Liver (tissue), 3 donors: ENCODE results near the gene CDC42EP2.

Source experiments
- ATF3 ChIP-seq: IDR thresholded peaks from 2 replicates; pipeline ENCODE4 v1.6.1; 2016; ENCODE audit warnings: antibody characterized with exemption
- CTCF ChIP-seq: fragments of 150-350 bp; IDR thresholded peaks from 2 replicates; pipeline ENCODE4 v1.5.1; 2017; ENCODE audit warnings: improper control_type of control experiment, low read depth, low read length; ENCODE audit not compliant: missing input control
- FOXA1 ChIP-seq: IDR thresholded peaks from 2 replicates; pipeline ENCODE4 v1.6.1; 2016; ENCODE audit warnings: antibody characterized with exemption
- HNF4A ChIP-seq, 2 donors: conservative IDR thresholded peaks; 2 replicates each; pipeline ENCODE4 v1.6.1; 2016; ENCODE audit warnings: antibody characterized with exemption in 2 of 2, mild to moderate bottlenecking in 2 of 2
- HNF4G ChIP-seq: IDR thresholded peaks from 2 replicates; pipeline ENCODE4 v1.6.1; 2016; ENCODE audit warnings: antibody characterized with exemption
- JUND ChIP-seq, 2 donors: IDR thresholded peaks; 2 replicates each; pipeline ENCODE4 v1.6.1; 2016; ENCODE audit warnings: antibody characterized with exemption in 2 of 2
- MAX ChIP-seq: IDR thresholded peaks from 2 replicates; pipeline ENCODE4 v1.6.1; 2016; ENCODE audit warnings: antibody characterized with exemption
- NR2F2 ChIP-seq: IDR thresholded peaks from 2 replicates; pipeline ENCODE4 v1.6.1; 2016; ENCODE audit warnings: antibody characterized with exemption
- RAD21 ChIP-seq, 2 donors: IDR thresholded peaks; 2 replicates each; pipeline ENCODE4 v1.6.1; 2016; ENCODE audit warnings: antibody characterized with exemption in 2 of 2, mild to moderate bottlenecking in 2 of 2
- REST ChIP-seq: IDR thresholded peaks from 2 replicates; pipeline ENCODE4 v1.6.1; 2016; ENCODE audit warnings: antibody characterized with exemption, mild to moderate bottlenecking
- RXRA ChIP-seq, 2 donors: IDR thresholded peaks; 2 replicates each; pipeline ENCODE4 v1.6.1; 2017 to 2018; ENCODE audit warnings: antibody characterized with exemption in 2 of 2, mild to moderate bottlenecking in 1 of 2
- TAF1 ChIP-seq: conservative IDR thresholded peaks from 2 replicates; pipeline ENCODE4 v1.6.1; 2016; ENCODE audit warnings: antibody characterized with exemption, mild to moderate bottlenecking
- YY1 ChIP-seq: IDR thresholded peaks from 2 replicates; pipeline ENCODE4 v1.6.1; 2016; ENCODE audit warnings: antibody characterized with exemption, mild to moderate bottlenecking
- ZBTB33 ChIP-seq: IDR thresholded peaks from 2 replicates; pipeline ENCODE4 v1.6.1; 2016; ENCODE audit warnings: antibody characterized with exemption
- donor health status: healthy.
- donor health status: healthy.

GRCh38 chr11:65355776-65356393, 41.2 kb downstream of the CDC42EP2 start:
- TF ChIP-seq HNF4G: no peak
- TF ChIP-seq MAX: no peak
- no peak for TF ChIP-seq CTCF
- no peak for TF ChIP-seq REST
- TF ChIP-seq HNF4A (conservative IDR thresholded peaks at IDR 0.05): no peak
- TF ChIP-seq YY1: no peak
- no peak for TF ChIP-seq ATF3
- TF ChIP-seq ZBTB33: no peak
- no peak for TF ChIP-seq TAF1
- no peak for TF ChIP-seq NR2F2
- no peak for TF ChIP-seq FOXA1
- no peak for TF ChIP-seq RAD21 (IDR thresholded peaks at IDR 0.05)
- TF ChIP-seq JUND (IDR thresholded peaks at IDR 0.05): no peak
- no peak for TF ChIP-seq RXRA (IDR thresholded peaks at IDR 0.05)
